HL-60 (cell line): ENCODE measurements around the gene SEMA4A.
A peak's percentile ranks its signal among the peaks of the same experiment; 100 is the strongest.
"Not testable (repeated sequence)": the region's sequence is repeated elsewhere in the genome, so short reads cannot be mapped to it uniquely, and the experiment has no call there.

Source experiments
- DNase-seq, 2 experiments: peaks; one replicate each; pipeline ENCODE4 v3.0.0-alpha.2; 2010 to 2020; ENCODE audit warnings: low read depth in 1 of 2, low spot score in 1 of 2
- H3K27ac ChIP-seq: fragments of 250-450 bp; sonication (Bioruptor Pico); replicated peaks from 2 replicates; pipeline ENCODE4 v1.5.1; 2020; ENCODE audit warnings: mild to moderate bottlenecking, moderate library complexity
- H3K27me3 ChIP-seq: fragments of 250-450 bp; sonication (Bioruptor Pico); 2 replicates; pipeline ENCODE4 v1.5.1; 2021; ENCODE audit warnings: mild to moderate bottlenecking, moderate library complexity; ENCODE audit not compliant: insufficient read depth, poor library complexity, severe bottlenecking
- H3K4me3 ChIP-seq: replicated peaks from 2 replicates; pipeline ENCODE4 v1.5.1; 2011; ENCODE audit warnings: mild to moderate bottlenecking, control low read depth, low read length; ENCODE audit not compliant: insufficient read depth
- GABPA ChIP-seq: IDR thresholded peaks from 2 replicates; pipeline ENCODE4 v1.6.1; 2012; ENCODE audit warnings: low read depth
- POLR2AphosphoS5 ChIP-seq: IDR thresholded peaks from 2 replicates; pipeline ENCODE4 v1.6.1; 2012; ENCODE audit warnings: low read depth
- SPI1 ChIP-seq: IDR thresholded peaks from 2 replicates; pipeline ENCODE4 v1.6.1; 2012; ENCODE audit warnings: low read depth, mild to moderate bottlenecking, borderline replicate concordance
- TF ChIP-seq, protein P1 (sequence below): IDR thresholded peaks from one replicate; pipeline ENCODE4 v1.5.1; 2011; ENCODE audit warnings: low read length, control low read depth, inconsistent platforms; ENCODE audit not compliant: insufficient read depth
- TF ChIP-seq, protein P2 (sequence below): IDR thresholded peaks from 2 replicates; pipeline ENCODE4 v1.6.1; 2012; ENCODE audit warnings: low read depth; ENCODE audit not compliant: insufficient replicate concordance

SEMA4A gene

DNA sequence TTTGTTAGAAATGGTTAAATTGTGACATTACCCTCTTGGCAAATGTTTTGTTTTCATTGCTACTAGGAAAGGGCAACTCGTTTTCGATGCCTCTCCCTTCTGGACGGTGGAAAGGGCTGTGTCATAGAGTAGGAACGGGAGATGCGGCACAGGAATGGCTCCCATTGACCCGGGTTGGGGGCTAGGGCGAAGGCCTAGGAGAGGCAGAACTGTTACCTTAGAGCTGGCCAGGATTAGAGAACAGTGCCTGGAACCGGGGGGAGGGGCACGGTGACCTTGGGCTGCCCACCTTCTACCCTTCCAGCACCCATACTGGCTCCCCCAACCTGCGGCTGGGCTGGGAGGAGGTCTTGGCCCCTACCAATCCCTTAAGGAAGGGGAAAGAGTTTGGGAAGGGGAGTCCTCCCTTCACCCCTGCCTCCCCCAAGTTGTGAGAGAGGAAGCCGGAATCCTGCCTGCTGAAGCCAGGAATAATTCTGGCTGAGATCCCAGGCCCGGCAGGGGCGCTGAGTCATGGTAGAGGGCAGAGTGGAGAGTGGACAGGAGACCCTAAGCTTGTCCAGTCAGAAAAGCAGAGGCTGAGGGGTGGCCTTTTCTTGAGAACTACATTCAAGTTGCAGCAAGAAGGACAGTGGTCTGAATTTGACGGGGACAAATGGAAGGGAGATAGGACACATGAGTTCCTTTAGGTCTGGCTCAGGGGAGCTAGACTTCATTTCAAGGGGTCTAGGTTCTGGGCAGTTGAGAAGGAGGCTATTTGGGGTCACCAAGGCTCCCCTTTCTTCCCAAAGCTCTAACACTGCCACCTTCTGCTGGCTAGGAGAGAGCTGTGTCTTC is 30.6 kb upstream of the SEMA4A start:
- no peaks in the 10 kb centered on the region for H3K27me3 ChIP-seq
- TF ChIP-seq, protein P1, sequence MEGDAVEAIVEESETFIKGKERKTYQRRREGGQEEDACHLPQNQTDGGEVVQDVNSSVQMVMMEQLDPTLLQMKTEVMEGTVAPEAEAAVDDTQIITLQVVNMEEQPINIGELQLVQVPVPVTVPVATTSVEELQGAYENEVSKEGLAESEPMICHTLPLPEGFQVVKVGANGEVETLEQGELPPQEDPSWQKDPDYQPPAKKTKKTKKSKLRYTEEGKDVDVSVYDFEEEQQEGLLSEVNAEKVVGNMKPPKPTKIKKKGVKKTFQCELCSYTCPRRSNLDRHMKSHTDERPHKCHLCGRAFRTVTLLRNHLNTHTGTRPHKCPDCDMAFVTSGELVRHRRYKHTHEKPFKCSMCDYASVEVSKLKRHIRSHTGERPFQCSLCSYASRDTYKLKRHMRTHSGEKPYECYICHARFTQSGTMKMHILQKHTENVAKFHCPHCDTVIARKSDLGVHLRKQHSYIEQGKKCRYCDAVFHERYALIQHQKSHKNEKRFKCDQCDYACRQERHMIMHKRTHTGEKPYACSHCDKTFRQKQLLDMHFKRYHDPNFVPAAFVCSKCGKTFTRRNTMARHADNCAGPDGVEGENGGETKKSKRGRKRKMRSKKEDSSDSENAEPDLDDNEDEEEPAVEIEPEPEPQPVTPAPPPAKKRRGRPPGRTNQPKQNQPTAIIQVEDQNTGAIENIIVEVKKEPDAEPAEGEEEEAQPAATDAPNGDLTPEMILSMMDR = no peak
- TF ChIP-seq POLR2AphosphoS5 (no peak), SPI1 (no peak), GABPA (no peak)
- TF ChIP-seq, protein P2, sequence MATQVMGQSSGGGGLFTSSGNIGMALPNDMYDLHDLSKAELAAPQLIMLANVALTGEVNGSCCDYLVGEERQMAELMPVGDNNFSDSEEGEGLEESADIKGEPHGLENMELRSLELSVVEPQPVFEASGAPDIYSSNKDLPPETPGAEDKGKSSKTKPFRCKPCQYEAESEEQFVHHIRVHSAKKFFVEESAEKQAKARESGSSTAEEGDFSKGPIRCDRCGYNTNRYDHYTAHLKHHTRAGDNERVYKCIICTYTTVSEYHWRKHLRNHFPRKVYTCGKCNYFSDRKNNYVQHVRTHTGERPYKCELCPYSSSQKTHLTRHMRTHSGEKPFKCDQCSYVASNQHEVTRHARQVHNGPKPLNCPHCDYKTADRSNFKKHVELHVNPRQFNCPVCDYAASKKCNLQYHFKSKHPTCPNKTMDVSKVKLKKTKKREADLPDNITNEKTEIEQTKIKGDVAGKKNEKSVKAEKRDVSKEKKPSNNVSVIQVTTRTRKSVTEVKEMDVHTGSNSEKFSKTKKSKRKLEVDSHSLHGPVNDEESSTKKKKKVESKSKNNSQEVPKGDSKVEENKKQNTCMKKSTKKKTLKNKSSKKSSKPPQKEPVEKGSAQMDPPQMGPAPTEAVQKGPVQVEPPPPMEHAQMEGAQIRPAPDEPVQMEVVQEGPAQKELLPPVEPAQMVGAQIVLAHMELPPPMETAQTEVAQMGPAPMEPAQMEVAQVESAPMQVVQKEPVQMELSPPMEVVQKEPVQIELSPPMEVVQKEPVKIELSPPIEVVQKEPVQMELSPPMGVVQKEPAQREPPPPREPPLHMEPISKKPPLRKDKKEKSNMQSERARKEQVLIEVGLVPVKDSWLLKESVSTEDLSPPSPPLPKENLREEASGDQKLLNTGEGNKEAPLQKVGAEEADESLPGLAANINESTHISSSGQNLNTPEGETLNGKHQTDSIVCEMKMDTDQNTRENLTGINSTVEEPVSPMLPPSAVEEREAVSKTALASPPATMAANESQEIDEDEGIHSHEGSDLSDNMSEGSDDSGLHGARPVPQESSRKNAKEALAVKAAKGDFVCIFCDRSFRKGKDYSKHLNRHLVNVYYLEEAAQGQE = no peak
- H3K4me3 ChIP-seq = no peak overlapping the region
- H3K27ac ChIP-seq = peak overlapping the region; percentile 95
- DNase-seq = no peak

DNA sequence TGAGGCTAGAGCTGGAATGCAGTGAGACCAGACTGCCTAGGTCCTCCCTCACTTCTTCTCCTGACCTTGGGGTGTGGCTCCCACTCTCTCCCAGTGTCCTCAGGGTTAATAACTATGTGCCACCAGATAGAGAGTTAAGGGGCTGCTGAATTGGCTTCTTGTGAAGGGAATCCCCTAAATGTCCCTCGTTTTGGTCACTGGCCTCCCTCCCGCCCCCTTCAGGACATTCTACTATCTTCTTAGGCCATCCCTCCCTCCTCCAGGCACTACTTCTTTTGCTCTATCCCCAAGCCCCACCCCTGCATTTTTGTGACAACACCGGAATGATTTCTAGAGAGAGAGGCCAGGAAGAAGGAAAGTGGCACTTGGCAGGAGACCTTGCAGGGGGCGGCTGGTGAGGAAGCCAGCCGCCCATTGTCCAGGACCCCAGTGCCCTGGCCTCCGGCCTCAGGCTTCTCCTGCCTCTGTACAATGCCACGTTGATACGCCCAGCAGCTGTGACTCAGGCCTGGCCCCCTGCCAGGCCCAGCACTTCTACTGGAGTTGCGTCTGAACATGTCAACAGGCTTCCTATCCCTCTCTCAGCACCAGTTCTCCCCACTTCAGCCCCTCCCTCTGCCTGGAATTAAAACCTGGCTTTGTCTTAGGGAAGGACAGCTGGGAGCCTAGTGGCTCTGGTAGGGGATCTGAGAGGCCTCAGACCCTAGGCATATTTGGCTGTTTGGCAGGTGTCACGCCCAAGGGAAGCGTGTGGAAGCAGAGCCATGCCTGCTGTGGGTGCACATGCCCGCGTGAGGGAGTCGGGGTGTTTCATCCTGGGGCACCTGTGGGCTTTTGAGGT is 29.8 kb upstream of the SEMA4A start:
- Histone ChIP-seq H3K27ac (peak overlapping the region; percentile 95), H3K27me3 (no peaks in the 10 kb centered on the region), H3K4me3 (no peak overlapping the region)
- DNase-seq = peak; percentile 76 to 87
- TF ChIP-seq, protein P1 = peak; percentile 16
- TF ChIP-seq, protein P2 = no peak
- peak; percentile 65; the same call in 1 of the 2 replicates for TF ChIP-seq POLR2AphosphoS5
- TF ChIP-seq SPI1 = no peak
- TF ChIP-seq GABPA = no peak

GRCh38 chr1:156124557-156125483 is 28.6 kb upstream of the SEMA4A start:
- Histone ChIP-seq H3K4me3 (no peak overlapping the region), H3K27ac (peak overlapping the region; percentile 95), H3K27me3 (no peaks in the 10 kb centered on the region)
- TF ChIP-seq SPI1 (peak; percentile 34; the same call in 1 of the 2 replicates), GABPA (no peak), POLR2AphosphoS5 (peak; percentile 43; the same call in 1 of the 2 replicates)
- TF ChIP-seq, protein P1 = no peak
- TF ChIP-seq, protein P2 = no peak
- peak in 1 of 2 experiments; percentile 88 for DNase-seq

- not testable (repeated sequence) for H3K4me3 ChIP-seq, DNase-seq, H3K27me3 ChIP-seq
- peak overlapping the region; percentile 95 for H3K27ac ChIP-seq
These were observed 27.8 kb upstream of the SEMA4A start for GRCh38 chr1:156125544-156125943.
